Measurements from ENCODE around the gene IL17RE.

- TF ChIP-seq CTCF (IDR thresholded peaks at IDR 0.05): no peak
- no peak for TF ChIP-seq POLR2A (IDR thresholded peaks at IDR 0.05)
These were observed 4.0 kb upstream of the IL17RE start for GRCh38 chr3:9898467-9899241.
